Trophoblast cell (in vitro differentiated cells and primary cell): ENCODE results near the gene PFKFB2.

Experiments used
- DNase-seq, 2 donors: peaks; one replicate each; pipeline ENCODE4 v3.0.0-alpha.2; 2016
- H2AFZ ChIP-seq: 2 replicates; pipeline ENCODE4 v1.6.1; 2013; ENCODE audit warnings: low read length, moderate library complexity, mild to moderate bottlenecking; ENCODE audit not compliant: insufficient read depth, poor library complexity
- H2AK5ac ChIP-seq: 2 replicates; pipeline ENCODE4 v1.6.1; 2013; ENCODE audit warnings: mild to moderate bottlenecking, low read length
- H2BK120ac ChIP-seq: 2 replicates; pipeline ENCODE4 v1.6.1; 2013; ENCODE audit warnings: low read length, mild to moderate bottlenecking, moderate library complexity; ENCODE audit not compliant: insufficient read depth, poor library complexity
- H2BK12ac ChIP-seq: 2 replicates; pipeline ENCODE4 v1.6.1; 2013; ENCODE audit warnings: mild to moderate bottlenecking, low read length, moderate library complexity
- H2BK5ac ChIP-seq: 2 replicates; pipeline ENCODE4 v1.6.1; 2013; ENCODE audit warnings: low read length, low read depth, moderate library complexity, mild to moderate bottlenecking; ENCODE audit not compliant: poor library complexity
- H3K14ac ChIP-seq: 2 replicates; pipeline ENCODE4 v1.6.1; 2013; ENCODE audit warnings: mild to moderate bottlenecking, low read length
- H3K18ac ChIP-seq: 2 replicates; pipeline ENCODE4 v1.6.1; 2013; ENCODE audit warnings: mild to moderate bottlenecking, low read length
- H3K23ac ChIP-seq: 2 replicates; pipeline ENCODE4 v1.6.1; 2013; ENCODE audit warnings: low read length
- H3K27ac ChIP-seq: 2 replicates; pipeline ENCODE4 v1.5.1; 2013; ENCODE audit warnings: low read depth, mild to moderate bottlenecking, inconsistent platforms, low read length, moderate library complexity
- H3K27me3 ChIP-seq: 2 replicates; pipeline ENCODE4 v1.6.1; 2013; ENCODE audit warnings: inconsistent platforms, mild to moderate bottlenecking, low read length, moderate library complexity; ENCODE audit not compliant: insufficient read depth
- H3K36me3 ChIP-seq, 2 experiments: 1 replicate in 1 of 2; 2 replicates in 1 of 2; pipeline ENCODE4 v1.6.1; 2013; ENCODE audit warnings: low read length in 2 of 2, mild to moderate bottlenecking in 2 of 2, moderate library complexity in 1 of 2; ENCODE audit not compliant: insufficient read depth in 2 of 2, control insufficient read depth in 1 of 2
- H3K4ac ChIP-seq: 2 replicates; pipeline ENCODE4 v1.6.1; 2013; ENCODE audit warnings: low read depth, mild to moderate bottlenecking, low read length, moderate library complexity
- H3K4me1 ChIP-seq, 2 experiments: 1 replicate in 1 of 2; 2 replicates in 1 of 2; pipeline ENCODE4 v1.6.1; 2013; ENCODE audit warnings: low read length in 2 of 2, mild to moderate bottlenecking in 2 of 2, moderate library complexity in 1 of 2; ENCODE audit not compliant: insufficient read depth in 2 of 2, control insufficient read depth in 1 of 2
- H3K4me2 ChIP-seq: 2 replicates; pipeline ENCODE4 v1.6.1; 2013; ENCODE audit warnings: inconsistent platforms, mild to moderate bottlenecking, low read length, moderate library complexity
- H3K4me3 ChIP-seq: 2 replicates; pipeline ENCODE4 v1.5.1; 2013; ENCODE audit warnings: mild to moderate bottlenecking, low read depth, low read length, inconsistent platforms
- H3K79me1 ChIP-seq: one replicate; pipeline ENCODE4 v1.6.1; 2013; ENCODE audit warnings: low read length
- H3K79me2 ChIP-seq: 2 replicates; pipeline ENCODE4 v1.6.1; 2013; ENCODE audit warnings: low read length, mild to moderate bottlenecking; ENCODE audit not compliant: control insufficient read depth, insufficient read depth, poor library complexity
- H3K9ac ChIP-seq: 2 replicates; pipeline ENCODE4 v1.6.1; 2013; ENCODE audit warnings: mild to moderate bottlenecking, low read length
- H3K9me3 ChIP-seq: 2 replicates; pipeline ENCODE4 v1.6.1; 2013; ENCODE audit warnings: low read depth, mild to moderate bottlenecking, control low read depth, inconsistent platforms, low read length; ENCODE audit not compliant: insufficient read depth
- H4K12ac ChIP-seq: 2 replicates; pipeline ENCODE4 v1.6.1; 2013; ENCODE audit warnings: low read depth, mild to moderate bottlenecking, low read length, moderate library complexity
- H4K8ac ChIP-seq: 2 replicates; pipeline ENCODE4 v1.6.1; 2013; ENCODE audit warnings: low read depth, mild to moderate bottlenecking, low read length, moderate library complexity
- H4K91ac ChIP-seq: one replicate; pipeline ENCODE4 v1.6.1; 2013; ENCODE audit warnings: low read depth, mild to moderate bottlenecking, low read length, moderate library complexity
- WGBS: extraction: QIAGEN DNeasy Blood & Tissue Kit; methylation state at CpG from one replicate; pipeline ENCODE4 v1.1.7; 2013; ENCODE audit warnings: missing lambda C conversion rate; ENCODE audit not compliant: insufficient read length, insufficient coverage; ENCODE audit errors: extremely low coverage; 5-methylcytosine and 5-hydroxymethylcytosine counted together

The PFKFB2 gene

DNA sequence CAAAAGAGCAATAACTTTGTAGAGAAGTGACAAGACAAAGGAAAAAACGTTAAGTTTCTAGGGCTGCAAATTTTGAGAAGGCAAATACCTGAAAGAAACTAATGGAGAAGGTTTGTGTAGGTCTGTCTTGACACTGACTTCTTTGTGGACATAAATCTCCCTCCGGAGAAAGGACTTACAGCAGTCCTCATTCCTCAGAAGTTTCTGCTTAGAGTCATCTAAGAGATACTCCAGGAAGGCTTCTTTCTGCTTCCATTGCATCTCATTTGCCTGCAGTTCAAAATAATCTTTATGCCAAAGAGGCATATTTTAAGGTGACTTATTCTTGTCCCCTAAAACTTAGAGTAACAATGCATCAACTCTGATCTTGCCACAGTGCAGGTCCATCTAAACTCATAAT lies 31.2 kb downstream of the PFKFB2 start:
- no CpG with 5 or more reads among the region's 2 CpGs for WGBS
- no peaks in the 10 kb centered on the region for H3K79me2 ChIP-seq

DNA sequence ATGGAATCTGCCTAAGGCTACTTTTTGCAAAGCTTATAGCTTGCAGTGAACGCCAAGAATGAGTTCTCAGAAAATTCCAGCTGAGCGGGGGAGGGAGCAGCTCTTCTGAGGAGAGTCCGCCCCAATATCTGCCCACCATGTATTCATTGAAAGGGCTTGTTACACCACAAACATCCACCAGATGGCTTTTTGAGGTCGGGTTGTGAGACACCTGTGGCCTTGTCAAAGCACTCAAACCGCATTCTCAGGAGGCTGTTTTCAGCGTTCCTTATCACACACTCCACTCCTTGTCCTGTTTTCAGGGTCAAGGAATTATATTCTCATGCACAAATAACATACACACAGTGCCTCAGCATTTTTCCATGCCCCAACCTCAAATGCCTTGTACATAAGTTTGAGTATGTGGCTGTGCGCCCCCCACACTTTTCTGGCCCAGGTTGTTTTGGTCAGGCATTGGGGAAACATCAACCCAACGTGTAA lies 31.7 kb downstream of the PFKFB2 start:
- DNase-seq = peak; percentile 95 to 98
- Histone ChIP-seq H3K4me1 (peaks cover 11 to 12% of the 10 kb centered on the region in 2 experiments), H3K14ac (no peak overlapping the region), H3K79me2 (no peaks in the 10 kb centered on the region), H2BK12ac (no peak overlapping the region), H4K91ac (no peak overlapping the region), H4K8ac (no peak overlapping the region), H3K9ac (no peak overlapping the region), H2AFZ (no peak overlapping the region), H3K27me3 (no peaks in the 10 kb centered on the region), H2BK120ac (no peak overlapping the region), H4K12ac (no peak overlapping the region), H3K18ac (no peak overlapping the region), H2BK5ac (no peak overlapping the region), H3K4me2 (no peak overlapping the region), H3K36me3 (peaks cover 0 to under 1% of the 10 kb centered on the region in 2 experiments), H3K79me1 (peaks cover 3% of the 10 kb centered on the region), H3K4ac (no peak overlapping the region), H3K23ac (no peak overlapping the region), H3K4me3 (no peak overlapping the region), H3K9me3 (no peaks in the 10 kb centered on the region), H2AK5ac (no peak overlapping the region), H3K27ac (no peak overlapping the region)
- no CpG with 5 or more reads among the region's 8 CpGs for WGBS

More for the DNA sequence above, 31.2 kb downstream of the PFKFB2 start:
- H3K9ac ChIP-seq = no peak overlapping the region
- H2BK5ac ChIP-seq = no peak overlapping the region
- H3K9me3 ChIP-seq = no peaks in the 10 kb centered on the region
- H2BK12ac ChIP-seq = no peak overlapping the region
- H3K4ac ChIP-seq = no peak overlapping the region
- H4K12ac ChIP-seq = no peak overlapping the region
- no peaks in the 10 kb centered on the region for H3K27me3 ChIP-seq
- no peak overlapping the region for H3K4me3 ChIP-seq
- no peak overlapping the region for H3K4me2 ChIP-seq
- peaks cover 11 to 12% of the 10 kb centered on the region in 2 experiments for H3K4me1 ChIP-seq
- no peak overlapping the region for H2BK120ac ChIP-seq
- no peak overlapping the region for H3K14ac ChIP-seq
- H3K36me3 ChIP-seq = peaks cover 0 to 2% of the 10 kb centered on the region in 2 experiments
- no peak overlapping the region for H3K27ac ChIP-seq
- H2AFZ ChIP-seq = no peak overlapping the region
- no peak overlapping the region for H3K18ac ChIP-seq
- no peak overlapping the region for H4K91ac ChIP-seq
- no peak overlapping the region for H4K8ac ChIP-seq
- peak in 1 of 2 donors; percentile 75 for DNase-seq
- no peak overlapping the region for H2AK5ac ChIP-seq
- peaks cover 3% of the 10 kb centered on the region for H3K79me1 ChIP-seq
- H3K23ac ChIP-seq = no peak overlapping the region

DNA sequence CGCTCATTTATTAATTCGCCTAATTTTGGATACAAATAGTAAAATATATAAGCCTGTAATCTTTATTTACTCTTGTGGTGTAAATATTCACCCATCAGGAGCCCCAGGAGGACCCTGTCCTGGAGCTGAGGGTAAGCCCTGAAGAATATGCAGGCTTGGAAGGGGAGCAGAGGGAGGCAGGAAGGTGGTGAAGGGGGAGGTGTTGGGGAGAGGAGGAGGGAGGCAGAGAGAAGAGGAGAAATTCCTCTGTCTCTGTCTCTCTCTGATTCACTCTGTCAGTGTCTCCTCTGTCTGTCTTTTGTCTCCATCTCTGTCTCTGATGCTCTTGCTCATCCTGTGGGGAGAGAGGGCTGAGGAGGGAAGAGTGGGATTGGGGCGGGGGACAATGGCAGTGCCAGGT lies 32.8 kb downstream of the PFKFB2 start:
- no peak overlapping the region for H3K4me2 ChIP-seq
- no peaks in the 10 kb centered on the region for H3K27me3 ChIP-seq
- no peaks in the 10 kb centered on the region for H3K9me3 ChIP-seq
- H3K23ac ChIP-seq = no peak overlapping the region
- H3K79me1 ChIP-seq = peaks cover 3% of the 10 kb centered on the region
- H4K8ac ChIP-seq = peak overlapping the region; percentile 79
- no peak overlapping the region for H3K14ac ChIP-seq
- H3K4ac ChIP-seq = no peak overlapping the region
- no peak overlapping the region for H3K9ac ChIP-seq
- no peak overlapping the region for H2BK5ac ChIP-seq
- H2AK5ac ChIP-seq = no peak overlapping the region
- H3K79me2 ChIP-seq = no peaks in the 10 kb centered on the region
- DNase-seq = no peak
- H3K18ac ChIP-seq = no peak overlapping the region
- no peak overlapping the region for H3K4me3 ChIP-seq
- H2BK120ac ChIP-seq = peak overlapping the region; percentile 68
- H3K36me3 ChIP-seq = no peaks in the 10 kb centered on the region
- H3K27ac ChIP-seq = no peak overlapping the region
- H4K91ac ChIP-seq = no peak overlapping the region
- peak overlapping the region; percentile 92 for H2BK12ac ChIP-seq
- H4K12ac ChIP-seq = no peak overlapping the region
- WGBS = no CpG with 5 or more reads among the region's 3 CpGs
- no peak overlapping the region for H2AFZ ChIP-seq
- peaks cover 11 to 12% of the 10 kb centered on the region in 2 experiments for H3K4me1 ChIP-seq

DNA sequence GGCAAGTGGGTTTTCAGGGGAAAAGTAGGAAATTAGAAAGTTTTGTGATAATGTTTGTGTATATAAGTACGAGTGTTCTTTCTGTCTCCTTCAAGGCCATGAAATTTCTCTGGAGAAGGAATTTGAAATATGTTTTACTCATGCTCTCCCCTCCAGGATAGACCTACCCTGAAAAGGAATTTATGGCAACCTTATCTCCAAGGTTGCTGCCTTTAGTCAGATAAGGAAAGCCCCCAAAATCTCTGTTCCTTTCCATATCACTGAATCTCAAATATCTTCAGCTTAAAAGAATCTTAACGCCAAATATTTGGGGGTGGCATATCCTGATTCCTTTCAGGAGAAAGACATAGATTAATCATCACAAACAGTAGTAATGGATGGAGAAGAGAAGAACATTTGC lies 35.1 kb downstream of the PFKFB2 start:
- H3K27me3 ChIP-seq = no peaks in the 10 kb centered on the region
- no peak overlapping the region for H2AFZ ChIP-seq
- H2AK5ac ChIP-seq = no peak overlapping the region
- H3K4me2 ChIP-seq = no peak overlapping the region
- H3K9ac ChIP-seq = no peak overlapping the region
- no peak overlapping the region for H3K23ac ChIP-seq
- no peak overlapping the region for H4K91ac ChIP-seq
- H3K4ac ChIP-seq = no peak overlapping the region
- H3K79me1 ChIP-seq = peaks cover 3% of the 10 kb centered on the region
- H3K36me3 ChIP-seq = no peaks in the 10 kb centered on the region
- no peak overlapping the region for H4K12ac ChIP-seq
- H3K4me3 ChIP-seq = no peak overlapping the region
- no peak overlapping the region for H3K14ac ChIP-seq
- H3K18ac ChIP-seq = no peak overlapping the region
- no peaks in the 10 kb centered on the region for H3K9me3 ChIP-seq
- H3K4me1 ChIP-seq = peaks cover 11 to 12% of the 10 kb centered on the region in 2 experiments
- H2BK12ac ChIP-seq = no peak overlapping the region
- no peaks in the 10 kb centered on the region for H3K79me2 ChIP-seq
- no peak overlapping the region for H3K27ac ChIP-seq
- peak in 1 of 2 donors; percentile 43 for DNase-seq
- H2BK120ac ChIP-seq = no peak overlapping the region
- H2BK5ac ChIP-seq = no peak overlapping the region
- WGBS = 100% methylated on average over 1 of the region's 2 CpGs
- H4K8ac ChIP-seq = no peak overlapping the region
